Activated CD4-positive, alpha-beta T cell treated with anti-CD3 and anti-CD28 coated beads for 1 hour (primary cell): Measurements from ENCODE around the gene EXOC4.

ENCODE experiments used
- DNase-seq: peaks from one replicate; pipeline ENCODE4 v3.0.0-alpha.2; 2020

Gene EXOC4

GRCh38 chr7:133724694-133725093, 471.8 kb downstream of the EXOC4 start:
- no peak for DNase-seq

GRCh38 chr7:133727476-133728214, 474.8 kb downstream of the EXOC4 start:
- DNase-seq, result no peak

- no peak for DNase-seq
These were observed 477.5 kb downstream of the EXOC4 start for GRCh38 chr7:133730360-133730759.

GRCh38 chr7:133733401-133733800, 480.5 kb downstream of the EXOC4 start:
- no peak for DNase-seq

- DNase-seq, result no peak
These were observed 482.3 kb downstream of the EXOC4 start for GRCh38 chr7:133735222-133735621.

- DNase-seq, result no peak
These were observed 486.9 kb downstream of the EXOC4 start for GRCh38 chr7:133739817-133740216.

- no peak for DNase-seq
These were observed 488.2 kb downstream of the EXOC4 start for GRCh38 chr7:133741078-133741477.

GRCh38 chr7:133741703-133742102, 488.8 kb downstream of the EXOC4 start:
- no peak for DNase-seq

GRCh38 chr7:133742709-133743538, 490.0 kb downstream of the EXOC4 start:
- DNase-seq, result no peak

GRCh38 chr7:133744451-133744850, 491.6 kb downstream of the EXOC4 start:
- no peak for DNase-seq

- no peak for DNase-seq
These were observed 493.4 kb downstream of the EXOC4 start for GRCh38 chr7:133746305-133746704.

- DNase-seq, result no peak
These were observed 494.0 kb downstream of the EXOC4 start for GRCh38 chr7:133746847-133747246.

- no peak for DNase-seq
These were observed 495.8 kb downstream of the EXOC4 start for GRCh38 chr7:133748443-133749407.

- DNase-seq, result no peak
These were observed 497.4 kb downstream of the EXOC4 start for GRCh38 chr7:133750287-133750686.

GRCh38 chr7:133751079-133751478, 498.2 kb downstream of the EXOC4 start:
- DNase-seq, result no peak

GRCh38 chr7:133753513-133753912, 500.6 kb downstream of the EXOC4 start:
- DNase-seq, result no peak

- DNase-seq, result no peak
These were observed 501.8 kb downstream of the EXOC4 start for GRCh38 chr7:133754708-133755107.

- DNase-seq, result no peak
These were observed 503.0 kb downstream of the EXOC4 start for GRCh38 chr7:133755901-133756300.

GRCh38 chr7:133761443-133761842, 508.6 kb downstream of the EXOC4 start:
- DNase-seq, result no peak

GRCh38 chr7:133763076-133763640, 510.3 kb downstream of the EXOC4 start:
- no peak for DNase-seq

GRCh38 chr7:133769668-133770067, 516.8 kb downstream of the EXOC4 start:
- DNase-seq, result no peak

- no peak for DNase-seq
These were observed 518.1 kb downstream of the EXOC4 start for GRCh38 chr7:133770863-133771492.
